ENCODE data around the gene CHURC1.
A peak's percentile ranks its signal among the peaks of the same experiment; 100 is the strongest.

Gene CHURC1

DNA sequence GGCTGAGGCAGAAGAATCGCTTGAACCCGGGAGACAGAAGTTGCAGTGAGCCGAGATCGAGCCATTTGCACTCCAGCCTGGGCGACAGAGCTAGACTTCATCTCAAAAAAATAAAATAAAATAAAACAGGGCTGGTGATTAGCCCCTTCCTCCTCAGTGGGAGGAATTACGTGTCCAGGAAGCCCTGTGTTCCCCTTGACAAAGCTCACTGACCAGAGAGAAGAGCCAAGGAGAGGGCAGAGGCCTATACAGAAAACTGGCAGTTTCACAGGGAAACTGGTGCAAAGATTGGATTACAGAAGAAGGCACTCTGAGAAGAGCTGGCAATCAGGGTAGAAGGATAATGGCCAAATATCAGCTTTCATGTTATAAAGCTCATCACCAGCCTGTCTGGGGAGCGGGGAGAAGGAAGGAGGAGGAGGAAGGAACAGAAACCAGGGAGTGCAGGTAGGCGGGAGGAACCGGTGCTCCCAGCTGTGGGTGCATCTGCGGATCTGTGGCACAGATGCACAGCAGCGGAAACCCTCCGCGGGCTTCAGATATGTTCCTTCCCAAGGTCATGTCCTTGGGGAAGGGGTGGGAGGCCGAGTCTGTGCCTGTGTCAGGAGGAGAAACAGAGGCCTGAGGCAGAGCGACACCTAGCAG is 51.2 kb downstream of the CHURC1 start:
- H3K4me2 ChIP-seq, result no peak overlapping the region
- TF ChIP-seq, protein P1, sequence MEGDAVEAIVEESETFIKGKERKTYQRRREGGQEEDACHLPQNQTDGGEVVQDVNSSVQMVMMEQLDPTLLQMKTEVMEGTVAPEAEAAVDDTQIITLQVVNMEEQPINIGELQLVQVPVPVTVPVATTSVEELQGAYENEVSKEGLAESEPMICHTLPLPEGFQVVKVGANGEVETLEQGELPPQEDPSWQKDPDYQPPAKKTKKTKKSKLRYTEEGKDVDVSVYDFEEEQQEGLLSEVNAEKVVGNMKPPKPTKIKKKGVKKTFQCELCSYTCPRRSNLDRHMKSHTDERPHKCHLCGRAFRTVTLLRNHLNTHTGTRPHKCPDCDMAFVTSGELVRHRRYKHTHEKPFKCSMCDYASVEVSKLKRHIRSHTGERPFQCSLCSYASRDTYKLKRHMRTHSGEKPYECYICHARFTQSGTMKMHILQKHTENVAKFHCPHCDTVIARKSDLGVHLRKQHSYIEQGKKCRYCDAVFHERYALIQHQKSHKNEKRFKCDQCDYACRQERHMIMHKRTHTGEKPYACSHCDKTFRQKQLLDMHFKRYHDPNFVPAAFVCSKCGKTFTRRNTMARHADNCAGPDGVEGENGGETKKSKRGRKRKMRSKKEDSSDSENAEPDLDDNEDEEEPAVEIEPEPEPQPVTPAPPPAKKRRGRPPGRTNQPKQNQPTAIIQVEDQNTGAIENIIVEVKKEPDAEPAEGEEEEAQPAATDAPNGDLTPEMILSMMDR (conservative IDR thresholded peaks at IDR 0.05; ENCODE audit: low read depth, low read length), result no peak
- H3K27me3 ChIP-seq (ENCODE audit: insufficient read depth, low read depth), result no peaks in the 10 kb centered on the region
- peaks cover 24% of the 10 kb centered on the region for H3K79me2 ChIP-seq (ENCODE audit: insufficient read depth, low read depth)
- no peak overlapping the region for H3K27ac ChIP-seq
- no peaks in the 10 kb centered on the region for H4K20me1 ChIP-seq (ENCODE audit: insufficient read depth)
- H3K4me1 ChIP-seq (ENCODE audit: low read depth, poor library complexity, severe bottlenecking), result peaks cover 91% of the 10 kb centered on the region
- H3K4me3 ChIP-seq (IDR thresholded peaks at IDR 0.05; ENCODE audit: insufficient read depth, low read depth, low read length), result no peak overlapping the region
- H3K9ac ChIP-seq, result no peak overlapping the region
- H2AFZ ChIP-seq (ENCODE audit: low read depth), result no peak overlapping the region
- no peaks in the 10 kb centered on the region for H3K36me3 ChIP-seq (ENCODE audit: insufficient read depth)

DNA sequence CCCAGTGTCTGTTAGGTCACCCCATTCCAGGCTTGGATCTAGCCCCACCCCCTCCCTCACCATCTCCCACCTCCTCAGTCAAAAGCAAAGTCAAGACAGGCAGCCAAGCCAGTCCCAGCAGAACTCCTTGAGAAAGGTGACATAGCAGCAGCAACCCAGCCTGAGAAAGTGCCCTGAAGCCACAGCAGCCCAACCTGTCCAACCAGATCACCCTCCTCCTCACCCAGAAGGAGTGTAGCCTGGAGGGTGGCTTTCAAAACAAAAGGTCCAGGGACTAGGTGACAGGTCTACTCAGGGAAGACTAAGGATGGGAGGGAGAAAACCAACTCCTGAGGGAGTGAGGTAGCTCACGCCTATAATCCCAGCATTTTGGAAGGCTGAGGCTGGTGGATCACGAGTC is 52.7 kb downstream of the CHURC1 start:
- peak overlapping the region; percentile 79; the same call in 1 of the 2 replicates for H3K27ac ChIP-seq
- H3K79me2 ChIP-seq (ENCODE audit: insufficient read depth, low read depth), result peaks cover 33% of the 10 kb centered on the region; the same call in 1 of the 2 replicates
- TF ChIP-seq, protein P1 (conservative IDR thresholded peaks at IDR 0.05; ENCODE audit: low read depth, low read length), result no peak
- H3K4me1 ChIP-seq (ENCODE audit: low read depth, poor library complexity, severe bottlenecking), result peaks cover 81% of the 10 kb centered on the region
- peak overlapping the region; percentile 25; the same call in 1 of the 2 replicates for H3K4me2 ChIP-seq
- no peak overlapping the region for H2AFZ ChIP-seq (ENCODE audit: low read depth)
- no peaks in the 10 kb centered on the region for H4K20me1 ChIP-seq (ENCODE audit: insufficient read depth)
- H3K9ac ChIP-seq, result no peak overlapping the region
- H3K27me3 ChIP-seq (ENCODE audit: insufficient read depth, low read depth), result no peaks in the 10 kb centered on the region
- H3K4me3 ChIP-seq (IDR thresholded peaks at IDR 0.05; ENCODE audit: insufficient read depth, low read depth, low read length), result no peak overlapping the region
- no peaks in the 10 kb centered on the region for H3K36me3 ChIP-seq (ENCODE audit: insufficient read depth)

DNA sequence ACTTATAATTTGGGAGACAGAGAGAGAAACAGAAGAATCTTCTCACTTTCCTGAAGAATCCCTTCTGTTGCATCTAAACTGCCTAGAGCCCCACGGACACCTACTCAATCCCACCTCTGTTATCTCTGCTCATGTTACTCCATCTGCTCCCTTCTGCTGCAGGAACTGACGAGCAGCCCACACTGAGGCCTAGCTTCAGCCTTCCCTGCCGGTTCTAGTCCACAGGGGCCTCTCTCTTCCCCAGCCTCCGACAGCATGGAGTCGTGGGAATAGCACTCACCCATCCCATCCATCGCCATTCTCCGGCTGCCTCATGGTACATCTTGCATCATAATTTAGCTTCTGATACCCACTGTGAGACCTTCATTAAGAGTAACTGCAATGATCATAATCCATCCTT is 53.9 kb downstream of the CHURC1 start:
- Histone ChIP-seq H3K9ac (peak overlapping the region; percentile 31; the same call in 1 of the 2 replicates), H2AFZ (ENCODE audit: low read depth) (no peak overlapping the region), H4K20me1 (ENCODE audit: insufficient read depth) (no peaks in the 10 kb centered on the region), H3K4me1 (ENCODE audit: low read depth, poor library complexity, severe bottlenecking) (peaks cover 76% of the 10 kb centered on the region), H3K27me3 (ENCODE audit: insufficient read depth, low read depth) (no peaks in the 10 kb centered on the region), H3K27ac (peak overlapping the region; percentile 79), H3K4me3 (IDR thresholded peaks at IDR 0.05; ENCODE audit: insufficient read depth, low read depth, low read length) (no peak overlapping the region), H3K36me3 (ENCODE audit: insufficient read depth) (no peaks in the 10 kb centered on the region), H3K4me2 (peak overlapping the region; percentile 81), H3K79me2 (ENCODE audit: insufficient read depth, low read depth) (peaks cover 36% of the 10 kb centered on the region; the same call in 1 of the 2 replicates)
- TF ChIP-seq, protein P1 (conservative IDR thresholded peaks at IDR 0.05; ENCODE audit: low read depth, low read length), result no peak

DNA sequence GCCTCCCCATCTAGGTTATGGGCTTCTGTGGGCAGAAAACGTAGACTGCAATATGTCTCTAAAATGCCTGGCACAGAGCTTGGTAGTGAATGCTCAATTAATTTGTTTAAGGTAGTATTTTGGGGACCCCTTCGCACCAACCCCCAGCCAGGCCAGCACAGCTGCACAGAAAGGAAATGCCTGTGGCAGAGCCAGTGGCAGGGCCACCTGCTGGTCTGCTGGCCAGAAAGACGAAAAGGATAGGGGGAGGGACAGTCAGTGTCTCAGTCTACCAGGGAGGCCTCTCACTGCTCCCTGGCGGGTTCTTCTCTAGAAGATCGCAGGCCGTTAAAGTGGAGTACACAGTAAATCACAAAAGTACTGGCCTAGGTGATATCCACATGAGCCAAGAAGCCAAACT is 54.4 kb downstream of the CHURC1 start:
- H3K27me3 ChIP-seq (ENCODE audit: insufficient read depth, low read depth), result no peaks in the 10 kb centered on the region
- peak overlapping the region; percentile 81 for H3K4me2 ChIP-seq
- H3K4me1 ChIP-seq (ENCODE audit: low read depth, poor library complexity, severe bottlenecking), result peaks cover 72% of the 10 kb centered on the region
- H2AFZ ChIP-seq (ENCODE audit: low read depth), result no peak overlapping the region
- H4K20me1 ChIP-seq (ENCODE audit: insufficient read depth), result no peaks in the 10 kb centered on the region
- peak overlapping the region; percentile 79 for H3K27ac ChIP-seq
- no peaks in the 10 kb centered on the region for H3K36me3 ChIP-seq (ENCODE audit: insufficient read depth)
- no peak overlapping the region for H3K4me3 ChIP-seq (IDR thresholded peaks at IDR 0.05; ENCODE audit: insufficient read depth, low read depth, low read length)
- H3K79me2 ChIP-seq (ENCODE audit: insufficient read depth, low read depth), result peaks cover 35% of the 10 kb centered on the region; the same call in 1 of the 2 replicates
- TF ChIP-seq, protein P1 (conservative IDR thresholded peaks at IDR 0.05; ENCODE audit: low read depth, low read length), result 0 out of 2 replicates have a peak, but pooled peaks have one; percentile 16
- H3K9ac ChIP-seq, result peak overlapping the region; percentile 31; the same call in 1 of the 2 replicates
